HepG2 (cell line): ENCODE data around the gene NUDCD3. TPM values are rescaled to one million over a fixed set of nuclear protein-coding genes. Genes with fewer than 3 reads are reported as not detected.

Experiments used
- DRAP1 ChIP-seq: IDR thresholded peaks from 2 replicates; pipeline ENCODE4 v1.6.1; 2016; ENCODE audit warnings: missing genetic modification reagents, missing compliant biosample characterization
- FOSL2 ChIP-seq: sonication (generic); formaldehyde crosslinking; IDR thresholded peaks from 2 replicates; pipeline ENCODE4 v1.4.0; 2020; ENCODE audit warnings: missing genetic modification reagents
- FOXP1 ChIP-seq, 2 experiments: fragments of 450-650 bp in 1 of 2; IDR thresholded peaks; 2 replicates each; pipeline ENCODE4 v1.6.1; 2017 to 2018; ENCODE audit warnings: antibody characterized with exemption in 1 of 2
- HMG20B ChIP-seq: conservative IDR thresholded peaks from 2 replicates; pipeline ENCODE4 v1.6.1; 2016; ENCODE audit warnings: missing genetic modification reagents, missing compliant biosample characterization
- HMGXB3 ChIP-seq: sonication (generic); formaldehyde crosslinking; IDR thresholded peaks from 2 replicates; pipeline ENCODE4 v1.4.0; 2020; ENCODE audit warnings: missing genetic modification reagents, borderline replicate concordance
- JUND ChIP-seq: sonication (generic); formaldehyde crosslinking; IDR thresholded peaks from 2 replicates; pipeline ENCODE4 v1.8.0; 2022; ENCODE audit warnings: mild to moderate bottlenecking, missing genetic modification reagents
- PAXIP1 ChIP-seq: sonication (generic); formaldehyde crosslinking; conservative IDR thresholded peaks from 2 replicates; pipeline ENCODE4 v1.4.0; 2020; ENCODE audit warnings: mild to moderate bottlenecking, missing genetic modification reagents, moderate library complexity
- RARA ChIP-seq: IDR thresholded peaks from 2 replicates; pipeline ENCODE4 v1.6.1; 2016; ENCODE audit warnings: missing genetic modification reagents, missing compliant biosample characterization
- SOX13 ChIP-seq, 3 experiments: fragments of 450-650 bp in 1 of 3; sonication (generic) in 1 of 3; formaldehyde crosslinking in 1 of 3; IDR thresholded peaks in 2 of 3; conservative IDR thresholded peaks in 1 of 3; 2 replicates each; pipeline versions ENCODE4 v1.5.0 to v1.6.1; 2016 to 2020; ENCODE audit warnings: antibody characterized with exemption in 1 of 3, mild to moderate bottlenecking in 1 of 3, missing compliant biosample characterization in 1 of 3, missing genetic modification reagents in 1 of 3, moderate library complexity in 1 of 3
- SOX6 ChIP-seq, 2 experiments: fragments of 450-650 bp in 1 of 2; sonication (generic) in 1 of 2; formaldehyde crosslinking in 1 of 2; IDR thresholded peaks; 2 replicates each; pipeline versions ENCODE4 v1.4.0 to v1.6.1; 2017 to 2020; ENCODE audit warnings: antibody characterized with exemption in 1 of 2, mild to moderate bottlenecking in 1 of 2, missing genetic modification reagents in 1 of 2
- TBX2 ChIP-seq: sonication (generic); formaldehyde crosslinking; IDR thresholded peaks from 2 replicates; pipeline ENCODE4 v1.5.0; 2020; ENCODE audit warnings: missing genetic modification reagents, mild to moderate bottlenecking, borderline replicate concordance
- ZNF160 ChIP-seq: sonication (generic); formaldehyde crosslinking; IDR thresholded peaks from 2 replicates; pipeline ENCODE4 v1.8.0; 2022; ENCODE audit warnings: mild to moderate bottlenecking, inconsistent platforms, missing genetic modification reagents
- ZNF768 ChIP-seq: sonication (generic); formaldehyde crosslinking; IDR thresholded peaks from 2 replicates; pipeline ENCODE4 v1.4.0; 2020; ENCODE audit warnings: missing genetic modification reagents
- ZNF773 ChIP-seq: sonication (generic); formaldehyde crosslinking; IDR thresholded peaks from 2 replicates; pipeline ENCODE4 v1.4.0; 2020; ENCODE audit warnings: missing genetic modification reagents, borderline replicate concordance
- polyA plus RNA-seq, 8 experiments: library from polyadenylated mRNA; depleted of rRNA in 3 of 8; stranded (reverse) in 7 of 8; unstranded in 1 of 8; fragments of >200 nt; fragmentation: Illumina TruSeq in 4 of 8; extraction: Trizol in 4 of 8; gene quantifications; 2 replicates each; pipeline versions ENCODE4 v1.2.1 to v1.2.3, GENCODE V29; 2011 to 2016; ENCODE audit warnings: low read depth in 4 of 8, missing spikeins in 1 of 8, mixed read lengths in 1 of 8; ENCODE audit not compliant: insufficient read depth in 1 of 8
- total RNA-seq, 5 experiments: library from RNA; depleted of rRNA; stranded (reverse); fragments of >200 nt; fragmentation: Illumina TruSeq; extraction: Trizol; gene quantifications; 2 replicates each; pipeline ENCODE4 v1.2.3, GENCODE V29; 2016; ENCODE audit warnings: low read depth in 1 of 5
- TF ChIP-seq, protein P1 (sequence below): IDR thresholded peaks from 2 replicates; pipeline ENCODE4 v1.4.0; 2020; ENCODE audit warnings: mild to moderate bottlenecking, missing genetic modification reagents
- TF ChIP-seq, protein P2 (sequence below): IDR thresholded peaks from 2 replicates; pipeline ENCODE4 v1.6.1; 2016; ENCODE audit warnings: low read depth, borderline replicate concordance

The NUDCD3 gene
- total and polyA plus RNA-seq, 2 of the 13 experiments (the other 11 are each of a cell fraction or from before 2014, with no cell fraction given) = 20.8 to 49.9 TPM

DNA sequence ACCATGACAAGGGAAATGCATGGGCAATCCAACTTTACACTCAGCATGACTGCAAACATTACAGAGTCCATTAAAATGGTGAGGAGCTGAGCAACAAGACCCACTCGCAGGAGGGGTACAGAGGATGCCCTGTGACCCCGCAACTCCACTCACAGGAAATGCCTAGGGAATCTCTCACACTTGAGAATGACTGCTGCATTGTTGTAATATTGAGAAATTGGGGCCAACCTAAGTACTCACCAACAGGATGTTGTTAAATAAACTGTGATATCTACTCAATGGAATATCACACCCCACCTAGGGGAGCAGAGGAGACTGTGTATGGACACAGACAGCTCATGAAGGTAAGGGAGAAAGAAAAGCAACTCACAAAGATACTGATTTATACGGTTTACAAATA lies 111.7 kb downstream of the NUDCD3 start (continued):
- TF ChIP-seq PAXIP1 (CRISPR knock-in tag) (peak; percentile 35; the same call in 1 of the 2 replicates), ZNF773 (CRISPR knock-in tag) (no peak), SOX13 (IDR thresholded peaks at IDR 0.05) (no peak), SOX13 (CRISPR knock-in tag; conservative IDR thresholded peaks at IDR 0.05 in 1 of 2, IDR thresholded peaks at IDR 0.05 in 1 of 2) (peak in 1 of 2 experiments; percentile 22; a peak in 1 of 4 replicates), ZNF160 (no peak), DRAP1 (CRISPR knock-in tag) (no peak), JUND (CRISPR knock-in tag) (no peak), FOSL2 (CRISPR knock-in tag) (peak; percentile 80), HMGXB3 (CRISPR knock-in tag) (no peak), RARA (CRISPR knock-in tag) (peak; percentile 26; the same call in 1 of the 2 replicates), HMG20B (no peak), ZNF768 (CRISPR knock-in tag) (no peak), SOX6 (IDR thresholded peaks at IDR 0.05) (no peak), SOX6 (CRISPR knock-in tag; IDR thresholded peaks at IDR 0.05) (peak; percentile 14; the same call in 1 of the 2 replicates), FOXP1 (IDR thresholded peaks at IDR 0.05) (no peak), FOXP1 (CRISPR knock-in tag; IDR thresholded peaks at IDR 0.05) (peak; percentile 45; the same call in 1 of the 2 replicates), TBX2 (CRISPR knock-in tag) (no peak; the same call in 1 of the 2 replicates)
- TF ChIP-seq, protein P1, sequence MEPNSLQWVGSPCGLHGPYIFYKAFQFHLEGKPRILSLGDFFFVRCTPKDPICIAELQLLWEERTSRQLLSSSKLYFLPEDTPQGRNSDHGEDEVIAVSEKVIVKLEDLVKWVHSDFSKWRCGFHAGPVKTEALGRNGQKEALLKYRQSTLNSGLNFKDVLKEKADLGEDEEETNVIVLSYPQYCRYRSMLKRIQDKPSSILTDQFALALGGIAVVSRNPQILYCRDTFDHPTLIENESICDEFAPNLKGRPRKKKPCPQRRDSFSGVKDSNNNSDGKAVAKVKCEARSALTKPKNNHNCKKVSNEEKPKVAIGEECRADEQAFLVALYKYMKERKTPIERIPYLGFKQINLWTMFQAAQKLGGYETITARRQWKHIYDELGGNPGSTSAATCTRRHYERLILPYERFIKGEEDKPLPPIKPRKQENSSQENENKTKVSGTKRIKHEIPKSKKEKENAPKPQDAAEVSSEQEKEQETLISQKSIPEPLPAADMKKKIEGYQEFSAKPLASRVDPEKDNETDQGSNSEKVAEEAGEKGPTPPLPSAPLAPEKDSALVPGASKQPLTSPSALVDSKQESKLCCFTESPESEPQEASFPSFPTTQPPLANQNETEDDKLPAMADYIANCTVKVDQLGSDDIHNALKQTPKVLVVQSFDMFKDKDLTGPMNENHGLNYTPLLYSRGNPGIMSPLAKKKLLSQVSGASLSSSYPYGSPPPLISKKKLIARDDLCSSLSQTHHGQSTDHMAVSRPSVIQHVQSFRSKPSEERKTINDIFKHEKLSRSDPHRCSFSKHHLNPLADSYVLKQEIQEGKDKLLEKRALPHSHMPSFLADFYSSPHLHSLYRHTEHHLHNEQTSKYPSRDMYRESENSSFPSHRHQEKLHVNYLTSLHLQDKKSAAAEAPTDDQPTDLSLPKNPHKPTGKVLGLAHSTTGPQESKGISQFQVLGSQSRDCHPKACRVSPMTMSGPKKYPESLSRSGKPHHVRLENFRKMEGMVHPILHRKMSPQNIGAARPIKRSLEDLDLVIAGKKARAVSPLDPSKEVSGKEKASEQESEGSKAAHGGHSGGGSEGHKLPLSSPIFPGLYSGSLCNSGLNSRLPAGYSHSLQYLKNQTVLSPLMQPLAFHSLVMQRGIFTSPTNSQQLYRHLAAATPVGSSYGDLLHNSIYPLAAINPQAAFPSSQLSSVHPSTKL (CRISPR knock-in tag) = 0 out of 2 replicates have a peak, but pooled peaks have one; percentile 16
- TF ChIP-seq, protein P2, sequence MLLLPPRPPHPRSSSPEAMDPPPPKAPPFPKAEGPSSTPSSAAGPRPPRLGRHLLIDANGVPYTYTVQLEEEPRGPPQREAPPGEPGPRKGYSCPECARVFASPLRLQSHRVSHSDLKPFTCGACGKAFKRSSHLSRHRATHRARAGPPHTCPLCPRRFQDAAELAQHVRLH (CRISPR knock-in tag) = no peak
